ENCODE measurements around the gene RTN4RL2. TPM values are rescaled to one million over a fixed set of nuclear protein-coding genes. Genes with fewer than 3 reads are reported as not detected.

Gene RTN4RL2
- total RNA-seq, 4 donors from 2014 or later, result 0.48 TPM; not detected in 3

DNA sequence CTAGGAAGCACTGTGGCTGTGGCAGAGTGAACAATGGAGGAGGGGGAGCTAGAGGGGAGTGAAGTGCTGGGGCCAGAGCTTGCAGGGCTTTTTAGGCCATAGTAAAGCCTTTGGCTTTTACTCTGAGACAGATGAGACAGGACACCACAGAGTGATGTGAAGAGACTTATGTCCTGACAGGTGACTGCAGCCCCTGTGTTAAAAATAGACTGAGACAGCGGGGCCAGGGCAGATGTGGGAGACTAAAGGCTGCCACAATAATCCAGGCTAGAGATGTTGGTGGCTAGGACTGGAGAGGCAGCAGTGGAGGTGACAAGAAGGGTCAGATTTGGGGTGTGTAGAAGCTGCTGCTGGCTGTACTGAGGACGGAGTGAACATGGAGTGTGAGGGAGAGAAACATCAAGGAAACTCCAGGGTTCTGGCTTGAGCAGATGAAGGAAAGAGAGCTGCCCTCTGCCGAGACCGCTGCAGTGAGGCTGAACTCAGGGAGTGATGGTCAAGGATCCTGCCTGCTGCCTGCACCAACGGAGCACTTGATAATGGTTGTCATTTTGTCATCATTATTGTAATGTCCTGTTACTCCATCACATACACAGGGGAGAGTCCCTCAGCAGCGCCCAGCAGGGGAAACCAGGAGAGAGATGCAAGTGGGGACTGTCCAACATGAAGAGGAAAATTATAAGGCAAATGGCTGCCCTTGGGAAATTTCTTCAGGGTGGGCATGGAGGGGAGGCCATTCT lies 27.8 kb downstream of the RTN4RL2 start:
- H3K27ac ChIP-seq, result no peak overlapping the region
- peaks cover 0 to 8% (median 0%) of the 10 kb centered on the region in 4 donors for H3K36me3 ChIP-seq
- TF ChIP-seq, protein P1, sequence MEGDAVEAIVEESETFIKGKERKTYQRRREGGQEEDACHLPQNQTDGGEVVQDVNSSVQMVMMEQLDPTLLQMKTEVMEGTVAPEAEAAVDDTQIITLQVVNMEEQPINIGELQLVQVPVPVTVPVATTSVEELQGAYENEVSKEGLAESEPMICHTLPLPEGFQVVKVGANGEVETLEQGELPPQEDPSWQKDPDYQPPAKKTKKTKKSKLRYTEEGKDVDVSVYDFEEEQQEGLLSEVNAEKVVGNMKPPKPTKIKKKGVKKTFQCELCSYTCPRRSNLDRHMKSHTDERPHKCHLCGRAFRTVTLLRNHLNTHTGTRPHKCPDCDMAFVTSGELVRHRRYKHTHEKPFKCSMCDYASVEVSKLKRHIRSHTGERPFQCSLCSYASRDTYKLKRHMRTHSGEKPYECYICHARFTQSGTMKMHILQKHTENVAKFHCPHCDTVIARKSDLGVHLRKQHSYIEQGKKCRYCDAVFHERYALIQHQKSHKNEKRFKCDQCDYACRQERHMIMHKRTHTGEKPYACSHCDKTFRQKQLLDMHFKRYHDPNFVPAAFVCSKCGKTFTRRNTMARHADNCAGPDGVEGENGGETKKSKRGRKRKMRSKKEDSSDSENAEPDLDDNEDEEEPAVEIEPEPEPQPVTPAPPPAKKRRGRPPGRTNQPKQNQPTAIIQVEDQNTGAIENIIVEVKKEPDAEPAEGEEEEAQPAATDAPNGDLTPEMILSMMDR (IDR thresholded peaks at IDR 0.05), result no peak
- TF ChIP-seq POLR2A (IDR thresholded peaks at IDR 0.05) (no peak), EP300 (IDR thresholded peaks at IDR 0.05; ENCODE audit: low read depth) (no peak), POLR2AphosphoS5 (IDR thresholded peaks at IDR 0.05) (no peak)
- peaks cover 4 to 5% (median 5%) of the 10 kb centered on the region in 4 donors for H3K4me1 ChIP-seq
- WGBS, 2 donors (ENCODE audit: low coverage in 1 of 2), result 84 to 100% methylated on average over 1 to 6 of the region's 6 CpGs
- no peaks in the 10 kb centered on the region for H3K9me3 ChIP-seq
- H3K27me3 ChIP-seq, result peaks cover 9% of the 10 kb centered on the region
- in situ Hi-C loops (cut with MboI; ENCODE audit: low pct_ligation_motif_present in 1 of 4, low pct_unique_long_range_greater_than_20kb in 1 of 4, low sequenced_read_pairs in 3 of 4) (loop anchor here in 2 of 4 donors (25.0 kb wide), 1 partner anchor 151 kb away; the partner anchor contains the start of genes P2RX3 (in 2 of the 2) and SSRP1 (in 2 of the 2)), intact Hi-C loops (cut with DNase I; ENCODE audit: low total_unique reads) (no loop called here)
- no peak overlapping the region for H3K4me3 ChIP-seq
- no peak for DNase-seq

DNA sequence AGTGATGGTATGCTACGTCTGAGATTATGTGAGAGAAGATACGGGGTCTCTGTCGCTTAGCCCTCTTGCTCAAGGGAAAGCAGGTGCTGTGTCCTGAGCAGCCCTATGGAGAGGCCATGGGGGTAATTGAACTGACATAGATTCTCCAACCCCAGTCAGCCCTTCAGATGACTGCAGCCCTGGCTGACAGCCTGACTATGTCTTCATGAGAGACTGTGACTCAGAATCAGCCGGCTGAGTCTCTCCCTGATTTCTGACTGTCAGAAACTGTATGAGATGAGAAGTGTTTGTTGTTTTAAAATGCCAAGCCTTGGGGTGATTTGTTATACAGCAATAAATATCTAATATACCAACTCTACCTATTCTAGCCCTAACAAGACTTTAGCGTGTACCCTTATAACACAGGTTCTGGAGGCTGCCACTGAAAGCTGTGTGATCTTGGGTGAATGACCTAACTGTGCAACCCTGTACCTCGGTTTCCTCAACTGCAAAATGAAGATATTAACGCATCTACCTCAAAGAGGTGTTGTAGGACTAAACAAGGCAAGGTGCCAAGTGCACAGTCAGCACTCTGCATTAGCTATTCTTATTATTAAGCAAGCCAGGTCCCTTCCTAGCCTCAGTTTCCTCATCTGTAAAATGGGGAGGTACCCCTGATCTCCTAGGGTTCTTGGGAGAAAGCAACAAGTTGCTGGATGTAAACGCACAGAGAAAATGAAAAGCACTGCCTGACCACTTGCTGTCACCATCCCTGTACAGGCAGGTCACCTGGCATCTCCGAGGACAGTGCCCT lies 30.3 kb downstream of the RTN4RL2 start:
- DNase-seq, result no peak
- H3K36me3 ChIP-seq, result no peaks in the 10 kb centered on the region
- no peak overlapping the region for H3K4me3 ChIP-seq
- no peaks in the 10 kb centered on the region for H3K9me3 ChIP-seq
- WGBS, 2 donors (ENCODE audit: low coverage in 1 of 2), result 92 to 98% methylated on average over 8 to 9 of the region's 9 CpGs
- TF ChIP-seq, protein P1 (IDR thresholded peaks at IDR 0.05), result no peak
- TF ChIP-seq EP300 (IDR thresholded peaks at IDR 0.05; ENCODE audit: low read depth) (no peak), POLR2A (IDR thresholded peaks at IDR 0.05) (no peak), POLR2AphosphoS5 (IDR thresholded peaks at IDR 0.05) (no peak)
- intact Hi-C loops (cut with DNase I; ENCODE audit: low total_unique reads), result no loop called here
- in situ Hi-C loops (cut with MboI; ENCODE audit: low pct_ligation_motif_present in 1 of 4, low pct_unique_long_range_greater_than_20kb in 1 of 4, low sequenced_read_pairs in 3 of 4), result loop anchor here in 3 of 4 donors (5.0 to 25.0 kb wide), 2 partner anchors 37 to 153 kb away; partner anchors contain the start of genes P2RX3 (in 2 of the 3) and SSRP1 (in 2 of the 3)
- H3K4me1 ChIP-seq, result no peaks in the 10 kb centered on the region
- H3K27ac ChIP-seq, result no peak overlapping the region
- H3K27me3 ChIP-seq, result no peaks in the 10 kb centered on the region

DNA sequence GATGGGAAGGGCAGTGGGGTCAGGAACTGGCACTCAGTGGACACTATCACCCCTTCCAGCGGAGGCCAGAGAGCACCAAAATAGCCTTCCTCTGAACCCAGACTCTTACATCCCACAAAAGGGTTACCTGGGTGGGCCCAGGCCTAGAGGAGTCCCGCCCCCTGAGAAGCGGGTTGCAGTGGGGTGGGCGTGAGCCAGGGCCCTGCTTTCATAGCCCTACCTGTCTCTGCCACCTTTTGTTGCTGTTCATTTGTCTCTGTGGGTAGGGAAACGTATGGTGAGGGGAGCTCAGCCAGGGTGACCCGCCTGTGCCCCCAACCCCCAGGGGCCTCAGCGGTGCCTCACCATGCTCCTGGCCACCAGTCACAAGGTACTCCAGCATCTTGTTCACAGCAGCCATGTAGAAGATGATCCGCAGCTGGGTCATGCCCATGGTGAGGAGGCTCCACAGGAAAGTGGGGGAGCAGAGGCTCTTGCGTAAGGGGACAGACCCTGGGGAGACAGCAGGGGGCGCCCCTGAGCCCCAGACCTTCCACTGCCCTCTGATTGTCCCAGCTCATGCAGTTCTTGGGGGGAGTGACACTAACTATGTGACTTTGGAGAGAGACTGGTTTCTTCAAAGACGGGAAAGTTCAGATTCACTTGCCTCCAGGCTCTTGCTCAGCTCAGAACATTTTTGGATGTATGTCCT lies 31.2 kb downstream of the RTN4RL2 start:
- DNase-seq, result peak; percentile 46
- Histone ChIP-seq H3K9me3 (no peaks in the 10 kb centered on the region), H3K36me3 (no peaks in the 10 kb centered on the region), H3K4me3 (no peak overlapping the region), H3K27ac (no peak overlapping the region), H3K4me1 (no peaks in the 10 kb centered on the region), H3K27me3 (no peaks in the 10 kb centered on the region)
- in situ Hi-C loops (cut with MboI; ENCODE audit: low pct_ligation_motif_present in 1 of 4, low pct_unique_long_range_greater_than_20kb in 1 of 4, low sequenced_read_pairs in 3 of 4), result loop anchor here in 3 of 4 donors (5.0 to 25.0 kb wide), 2 partner anchors 36 to 154 kb away; partner anchors contain the start of genes P2RX3 (in 2 of the 3) and SSRP1 (in 2 of the 3)
- WGBS, 2 donors (ENCODE audit: low coverage in 1 of 2), result 86% methylated on average over 8 of the region's 11 CpGs; no CpG with 5 or more reads in 1 of the 2 donors
- intact Hi-C loops (cut with DNase I; ENCODE audit: low total_unique reads), result loop anchor here (2.0 kb wide), 1 partner anchor 31 kb away; no protein-coding TSS in a partner anchor
- TF ChIP-seq, protein P1 (IDR thresholded peaks at IDR 0.05), result peak; percentile 43 to 58 (median 51)
- TF ChIP-seq EP300 (IDR thresholded peaks at IDR 0.05; ENCODE audit: low read depth), result no peak
- TF ChIP-seq POLR2A (IDR thresholded peaks at IDR 0.05), result no peak
- no peak for TF ChIP-seq POLR2AphosphoS5 (IDR thresholded peaks at IDR 0.05)
